Adrenal gland (tissue), 12 donors: ENCODE measurements around the gene MKNK2. TPM values are rescaled to one million over a fixed set of nuclear protein-coding genes. Genes with fewer than 3 reads are reported as not detected.

Source experiments
- DNase-seq, 7 donors: peaks; one replicate each; pipeline ENCODE4 v3.0.0-alpha.2; 2019 to 2020
- H3K27ac ChIP-seq, 5 donors: fragments of 200-600 bp; sonication (generic) in 4 of 5; 1 replicate in 3 of 5; 2 replicates in 2 of 5; pipeline versions ENCODE4 v1.5.1 to v1.8.0; 2016 to 2020; ENCODE audit warnings: mild to moderate bottlenecking in 1 of 5
- H3K27me3 ChIP-seq: fragments of 200-600 bp; 2 replicates; pipeline ENCODE4 v1.8.0; 2021
- H3K36me3 ChIP-seq, 2 donors: fragments of 200-600 bp; replicated peaks in 1 of 2; 1 replicate in 1 of 2; 2 replicates in 1 of 2; pipeline versions ENCODE4 v1.5.1 to v1.8.0; 2018 to 2022
- H3K4me1 ChIP-seq, 2 donors: fragments of 200-600 bp; replicated peaks in 1 of 2; 1 replicate in 1 of 2; 2 replicates in 1 of 2; pipeline versions ENCODE4 v1.5.1 to v1.8.0; 2018 to 2021
- H3K4me3 ChIP-seq, 4 donors: fragments of 200-600 bp; sonication (generic) in 3 of 4; one replicate each; pipeline ENCODE4 v1.5.1; 2016 to 2018
- H3K9me3 ChIP-seq, 3 donors: fragments of 200-600 bp; sonication (generic) in 1 of 3; replicated peaks in 1 of 3; 1 replicate in 2 of 3; 2 replicates in 1 of 3; pipeline versions ENCODE4 v1.5.1 to v1.8.0; 2016 to 2021
- CTCF ChIP-seq, 6 experiments: fragments of 450-650 bp in 4 of 6; fragments of 200-600 bp in 2 of 6; sonication (generic) in 1 of 6; IDR thresholded peaks; 1 replicate in 5 of 6; 2 replicates in 1 of 6; pipeline versions ENCODE4 v1.5.1 to v1.8.0; 2016 to 2021; ENCODE audit warnings: antibody characterized with exemption in 6 of 6, mild to moderate bottlenecking in 2 of 6, moderate library complexity in 1 of 6
- POLR2A ChIP-seq, 2 donors: fragments of 450-650 bp; IDR thresholded peaks; one replicate each; pipeline ENCODE4 v1.6.1; 2017; ENCODE audit warnings: antibody characterized with exemption in 2 of 2, mild to moderate bottlenecking in 2 of 2, moderate library complexity in 1 of 2
- WGBS, 4 donors: extraction: QIAGEN DNeasy Blood & Tissue Kit in 2 of 4; methylation state at CpG; one replicate each; pipeline versions ENCODE4 v1.1.5 to v1.1.7; 2013 to 2017; 5-methylcytosine and 5-hydroxymethylcytosine counted together
- intact Hi-C, 2 donors: fragments of 100-400 bp; cut with DNase I; formaldehyde crosslinking; loops; one replicate each; pipeline versions ENCODE4 v1.14.1 to v1.15.0; 2022 to 2023
- polyA plus RNA-seq, 3 donors: library from polyadenylated mRNA; stranded (reverse); fragments of 200-250 nt in 2 of 3; fragments of 350-450 nt in 1 of 3; fragmentation: Illumina TruSeq in 1 of 3; extraction: RNeasy Lipid Tissue Mini Kit (QIAGEN cat#74804) in 1 of 3; gene quantifications; one replicate each; pipeline ENCODE4 v1.2.3, GENCODE V29; 2013 to 2014
- total RNA-seq, 9 donors: library from RNA; depleted of rRNA in 4 of 9; stranded (reverse); fragments of >200 nt in 4 of 9; fragments of 120-200 nt in 1 of 9; fragmentation: NEBNext Ultra II Directional in 1 of 9; extraction: Animal tissue kit (Norgen Biotek cat#: 25700) in 1 of 9; gene quantifications; one replicate each; pipeline versions ENCODE4 v1.1.0 to v1.2.4, GENCODE V29; 2013 to 2023
- donor health status: healthy with polysubstance abuse.
- donor health status: Bipolar disorder and iron deficiency.
- donor health status: DM: yes; HTN: yes; CAD: no.
- donor health status: DM: no; HTN: no; CAD: no.
- donor health status: DM: no; HTN: no; CAD: no.
- donor health status: DM: yes; HTN: yes; CAD: no.

Gene MKNK2
- total and polyA plus RNA-seq, 12 donors = 25.5 to 440 (median 164) TPM

- H3K36me3 ChIP-seq = peaks cover 0 to 44% of the 10 kb centered on the region in 2 donors
- WGBS, 4 donors = 36 to 59% (median 53%) methylated on average over 5 to 17 of the region's 17 CpGs
- intact Hi-C loops = no loop called here
These were observed 2.7 kb downstream of the MKNK2 start for GRCh38 chr19:2048104-2048958.

GRCh38 chr19:2047449-2048103, 3.5 kb downstream of the MKNK2 start:
- Histone ChIP-seq H3K27me3 (no peaks in the 10 kb centered on the region), H3K27ac (peak overlapping the region; percentile 50 to 99 (median 98)), H3K36me3 (peaks cover 0 to 52% of the 10 kb centered on the region in 2 donors), H3K4me1 (peaks cover 76 to 82% of the 10 kb centered on the region in 2 donors), H3K9me3 (no peaks in the 10 kb centered on the region), H3K4me3 (peak overlapping the region in 1 of 4 donors; percentile 99)
- 48 to 60% (median 49%) methylated on average over 1 to 22 of the region's 22 CpGs for WGBS, 4 donors
- intact Hi-C loops = no loop called here
- TF ChIP-seq POLR2A (IDR thresholded peaks at IDR 0.05) = peak in 1 of 2 donors; percentile 26
- TF ChIP-seq CTCF (IDR thresholded peaks at IDR 0.05) = no peak
- peak; percentile 86 to 94 (median 92) for DNase-seq

More at GRCh38 chr19:2048104-2048958, 2.7 kb downstream of the MKNK2 start:
- TF ChIP-seq CTCF (IDR thresholded peaks at IDR 0.05) = no peak
- TF ChIP-seq POLR2A (IDR thresholded peaks at IDR 0.05) = no peak
- H3K9me3 ChIP-seq = no peaks in the 10 kb centered on the region
- peak overlapping the region; percentile 50 to 99 (median 98) for H3K27ac ChIP-seq
- H3K4me3 ChIP-seq = peak overlapping the region in 1 of 4 donors; percentile 99
- peaks cover 68 to 74% of the 10 kb centered on the region in 2 donors for H3K4me1 ChIP-seq
- no peaks in the 10 kb centered on the region for H3K27me3 ChIP-seq
- peak in 2 of 7 donors; percentile 47 to 51 for DNase-seq

- Histone ChIP-seq H3K4me1 (peaks cover 77 to 83% of the 10 kb centered on the region in 2 donors), H3K27me3 (no peaks in the 10 kb centered on the region), H3K27ac (peak overlapping the region in 4 of 5 donors; percentile 91 to 99 (median 98)), H3K36me3 (peaks cover 0 to 56% of the 10 kb centered on the region in 2 donors), H3K4me3 (peak overlapping the region in 1 of 4 donors; percentile 99), H3K9me3 (no peaks in the 10 kb centered on the region)
- 55 to 100% (median 82%) methylated on average over 1 to 6 of the region's 6 CpGs for WGBS, 4 donors
- TF ChIP-seq CTCF (IDR thresholded peaks at IDR 0.05) = no peak
- TF ChIP-seq POLR2A (IDR thresholded peaks at IDR 0.05) = no peak
- intact Hi-C loops = no loop called here
- DNase-seq = peak in 1 of 7 donors; percentile 20
These were observed 4.0 kb downstream of the MKNK2 start for GRCh38 chr19:2047076-2047448.
